Renal pelvis (tissue), 4 donors: ENCODE data around the gene RBM15B. TPM values are rescaled to one million over a fixed set of nuclear protein-coding genes. Genes with fewer than 3 reads are reported as not detected.
"Not testable (repeated sequence)": the region's sequence is repeated elsewhere in the genome, so short reads cannot be mapped to it uniquely, and the experiment has no call there.

Experiments used
- DNase-seq: peaks from one replicate; pipeline ENCODE4 v3.0.0-alpha.2; 2013
- polyA plus RNA-seq, 3 donors: library from polyadenylated mRNA; unstranded; fragments of 120-200 nt; gene quantifications; one replicate each; pipeline ENCODE4 v1.2.1, GENCODE V29; 2013; ENCODE audit not compliant: insufficient read length in 3 of 3

RBM15B gene
- polyA plus RNA-seq, 3 donors = 36.8 to 45.5 (median 44.7) TPM

GRCh38 chr3:51373658-51374421 lies 17.2 kb upstream of the RBM15B start:
- no peak for DNase-seq

DNA sequence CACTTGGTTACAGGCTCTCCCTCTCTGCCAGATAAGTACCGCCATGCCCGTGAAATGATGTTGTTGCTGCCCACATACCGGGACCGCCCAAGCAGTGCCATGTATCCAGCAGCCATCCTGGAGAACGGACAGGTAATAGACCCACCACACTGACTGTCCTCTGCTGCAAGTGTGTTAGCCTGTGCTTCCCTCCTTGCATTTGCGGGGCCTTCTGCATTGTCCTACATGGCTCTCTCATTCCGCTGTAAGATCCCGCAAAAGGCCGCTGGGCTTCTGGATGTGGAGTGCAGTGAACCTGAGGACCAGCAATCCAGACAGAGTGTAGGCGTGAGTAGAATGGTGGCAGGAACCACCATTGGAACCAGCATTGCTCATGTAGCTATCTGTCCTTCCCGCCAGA lies 16.6 kb upstream of the RBM15B start:
- DNase-seq = no peak

DNA sequence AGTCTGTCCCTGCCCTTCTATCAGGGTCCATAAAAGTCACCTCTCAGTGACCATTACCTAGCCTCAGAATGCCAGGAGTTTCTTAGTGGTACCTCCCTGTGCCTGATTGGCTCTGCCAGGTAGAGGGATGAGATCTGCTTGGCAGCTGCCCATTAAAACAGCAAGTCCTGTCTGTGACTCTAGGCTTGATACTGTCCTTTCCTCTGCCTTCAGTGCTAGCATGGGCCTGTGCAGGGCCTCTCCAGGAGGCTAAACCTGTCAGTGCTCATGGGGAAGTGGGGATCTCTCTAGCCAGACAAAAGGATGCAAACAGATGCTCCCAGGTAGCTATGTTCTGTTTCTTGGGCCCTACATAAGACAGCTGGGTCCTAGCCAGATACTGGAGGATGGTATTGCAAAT lies 15.9 kb upstream of the RBM15B start:
- no peak for DNase-seq

DNA sequence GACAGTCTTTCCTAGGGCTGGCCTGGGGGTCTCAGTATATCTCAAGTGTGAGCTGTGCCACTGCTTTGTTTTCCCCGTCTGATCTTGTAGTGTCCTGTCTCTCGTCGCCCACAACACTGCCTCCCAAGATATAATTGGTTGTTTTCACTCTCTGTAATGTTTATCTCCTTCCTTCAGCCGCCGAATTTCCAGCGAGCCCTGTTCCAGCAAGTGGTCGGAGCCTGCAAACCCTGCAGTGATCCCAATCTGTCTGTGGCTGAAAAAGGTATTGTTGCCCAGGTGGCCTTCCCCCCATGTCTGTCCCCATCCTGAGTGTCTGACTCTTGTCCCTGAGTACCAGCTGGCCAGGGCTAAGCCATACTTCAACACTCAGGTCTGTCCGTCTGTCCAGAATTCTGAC lies 15.5 kb upstream of the RBM15B start:
- DNase-seq = no peak

DNA sequence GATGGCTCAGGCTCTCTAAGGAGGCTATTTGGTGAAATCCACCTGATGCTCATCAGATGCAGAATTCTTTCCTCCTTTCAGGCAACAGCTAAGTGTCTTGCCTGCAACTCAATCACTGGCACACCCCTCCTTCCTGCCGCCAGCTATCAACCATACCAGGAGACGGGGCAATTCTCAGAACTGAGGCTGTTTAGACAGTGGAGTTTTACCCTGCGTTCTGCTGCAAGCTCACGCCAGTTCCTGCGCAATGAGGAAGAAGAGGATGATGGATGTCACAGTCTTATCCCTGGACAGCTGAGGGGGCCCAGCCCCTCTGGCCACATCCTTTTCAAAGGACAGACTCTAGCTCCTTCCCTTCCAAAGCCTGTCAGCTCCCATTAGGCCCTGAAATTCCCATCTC lies 13.0 kb upstream of the RBM15B start:
- no peak for DNase-seq

DNA sequence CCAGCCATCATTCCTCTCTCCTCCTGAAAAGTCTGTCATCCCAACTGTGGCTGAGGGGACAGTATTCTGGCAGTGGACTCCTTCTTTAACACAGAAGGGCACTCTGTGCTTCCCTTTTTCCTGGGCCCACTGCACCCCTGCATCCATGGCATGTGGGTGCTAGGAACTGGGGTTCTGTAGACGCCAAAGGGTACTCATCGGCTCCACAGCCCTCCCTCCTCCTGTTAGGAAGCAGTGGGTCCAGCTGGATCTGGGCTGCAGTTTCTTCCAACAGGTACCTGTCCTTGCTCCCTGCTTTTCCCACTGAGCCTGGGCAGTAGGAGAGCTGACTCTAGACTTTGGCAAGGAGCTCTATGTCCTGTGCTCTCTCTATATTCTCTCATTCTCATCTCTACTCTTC lies 12.4 kb upstream of the RBM15B start:
- DNase-seq = no peak

DNA sequence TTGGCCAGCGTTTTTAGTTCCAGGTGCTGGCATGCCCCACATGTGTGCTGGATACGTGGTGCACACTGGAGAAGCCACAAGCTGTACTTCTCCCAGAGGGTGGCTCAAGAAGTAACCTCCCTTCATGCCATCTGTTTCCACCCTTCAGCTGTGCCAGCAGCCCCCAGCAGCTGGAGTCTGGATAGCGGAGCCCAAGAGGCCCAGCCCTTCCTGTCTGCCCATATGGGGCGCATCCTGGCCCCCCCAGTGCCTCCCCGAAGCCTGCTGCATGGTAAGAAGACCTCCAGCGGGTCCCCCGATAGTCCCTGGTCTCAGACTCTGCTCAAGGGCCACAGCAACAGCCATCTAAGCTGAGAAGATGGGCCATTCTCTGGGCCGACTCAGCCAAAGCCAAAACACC lies 11.8 kb upstream of the RBM15B start:
- DNase-seq = no peak

DNA sequence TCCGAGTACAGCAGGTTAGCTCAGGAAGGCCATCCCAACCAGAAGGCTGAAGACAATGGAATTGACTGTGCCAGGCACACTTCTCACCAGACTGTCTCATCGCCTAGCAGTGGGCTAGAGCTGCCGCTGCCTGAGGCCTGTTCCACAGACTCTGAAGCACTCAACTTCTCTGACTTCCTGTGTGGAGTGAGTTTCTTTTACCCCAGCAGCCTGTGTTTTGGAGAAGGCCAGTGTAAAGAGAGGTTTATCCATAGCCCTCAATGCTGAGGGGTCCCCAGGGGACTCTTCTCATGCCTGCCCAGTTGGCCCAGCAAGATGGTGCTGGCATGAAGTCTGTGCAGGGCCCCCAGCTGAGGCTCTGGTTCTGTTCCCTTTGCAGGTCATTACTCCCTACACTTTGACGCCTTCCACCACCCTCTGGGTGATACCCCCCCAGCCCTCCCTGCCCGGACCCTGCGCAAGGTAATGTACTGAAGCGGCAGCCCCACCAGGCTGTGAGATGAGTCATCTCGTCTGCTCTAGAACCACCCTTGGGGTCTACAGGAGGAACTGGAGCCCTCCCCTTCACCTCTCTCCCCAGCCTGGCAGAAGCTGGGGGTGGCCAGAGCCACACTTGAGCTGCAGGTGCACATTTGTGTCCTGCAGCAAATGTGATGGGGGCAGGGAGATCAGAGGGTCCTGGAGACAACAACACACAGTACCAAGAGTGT lies 11.2 kb upstream of the RBM15B start:
- DNase-seq = no peak

GRCh38 chr3:51380601-51381332 lies 10.3 kb upstream of the RBM15B start:
- DNase-seq = no peak

- no peak for DNase-seq
Measured at GRCh38 chr3:51381333-51381705, 9.8 kb upstream of the RBM15B start.

GRCh38 chr3:51382076-51382745 lies 8.9 kb upstream of the RBM15B start:
- no peak for DNase-seq

GRCh38 chr3:51382947-51383578 lies 8.0 kb upstream of the RBM15B start:
- DNase-seq = no peak

GRCh38 chr3:51384055-51384725 lies 6.9 kb upstream of the RBM15B start:
- DNase-seq = peak; percentile 4

DNA sequence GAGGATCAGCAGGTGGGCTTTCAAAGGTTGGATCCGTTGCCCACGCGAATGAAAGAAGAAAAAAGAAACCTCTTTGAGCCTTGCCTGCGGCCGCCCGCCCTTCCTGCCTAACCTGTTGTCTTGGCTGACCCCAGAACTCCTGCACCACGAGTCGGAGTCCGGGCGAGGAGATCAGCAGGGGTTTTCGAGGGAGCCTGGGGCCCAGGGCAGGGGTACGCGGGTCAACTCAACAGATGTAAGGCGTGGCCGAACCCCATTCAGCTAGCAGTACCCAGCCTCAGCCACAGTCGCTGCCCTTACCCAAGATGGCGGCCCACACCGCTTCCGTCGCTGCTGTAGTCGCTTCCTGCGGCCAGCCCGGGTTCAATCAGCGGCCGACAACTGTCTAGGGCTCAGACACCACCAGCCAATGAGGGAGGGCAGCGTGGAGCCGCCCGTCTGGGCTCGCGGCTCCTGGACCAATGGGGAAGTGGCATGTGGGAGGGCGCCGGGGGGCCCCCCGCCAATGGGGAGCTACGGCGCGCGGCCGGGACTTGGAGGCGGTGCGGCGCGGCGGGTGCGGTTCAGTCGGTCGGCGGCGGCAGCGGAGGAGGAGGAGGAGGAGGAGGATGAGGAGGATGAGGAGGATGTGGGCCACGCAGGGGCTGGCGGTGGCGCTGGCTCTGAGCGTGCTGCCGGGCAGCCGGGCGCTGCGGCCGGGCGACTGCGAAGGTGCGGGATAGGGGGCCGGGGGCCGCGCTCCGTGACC lies 6.2 kb upstream of the RBM15B start, which contains the start of gene MANF:
MANF (plus strand) TSS at position 566 of the 748 bp plus-strand sequence; CDS start at position 618, 52 bp downstream.
- DNase-seq = peak; percentile 98

- DNase-seq = peak; percentile 8
Measured at GRCh38 chr3:51385621-51386091, 5.4 kb upstream of the RBM15B start.

- no peak for DNase-seq
Measured at GRCh38 chr3:51386159-51386851, 4.8 kb upstream of the RBM15B start.

DNA sequence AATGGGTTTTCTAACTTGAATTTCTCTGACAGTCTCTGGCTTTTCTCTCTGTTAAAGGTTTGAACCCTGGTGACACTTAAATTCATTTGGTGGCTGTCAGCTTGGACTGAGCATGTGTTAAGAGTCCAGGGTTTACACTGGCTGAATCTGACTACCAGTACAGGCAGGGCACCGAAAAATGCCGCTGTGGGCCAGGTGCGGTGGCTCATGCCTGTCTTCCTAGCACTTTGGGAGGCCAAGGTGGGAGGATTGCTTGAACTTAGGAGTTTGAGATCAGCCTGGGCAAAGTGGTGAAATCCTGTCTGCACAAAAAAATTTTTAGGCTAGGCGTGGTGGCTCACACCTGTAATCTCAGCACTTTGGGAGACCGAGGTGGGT lies 4.2 kb upstream of the RBM15B start:
- DNase-seq = no peak

DNA sequence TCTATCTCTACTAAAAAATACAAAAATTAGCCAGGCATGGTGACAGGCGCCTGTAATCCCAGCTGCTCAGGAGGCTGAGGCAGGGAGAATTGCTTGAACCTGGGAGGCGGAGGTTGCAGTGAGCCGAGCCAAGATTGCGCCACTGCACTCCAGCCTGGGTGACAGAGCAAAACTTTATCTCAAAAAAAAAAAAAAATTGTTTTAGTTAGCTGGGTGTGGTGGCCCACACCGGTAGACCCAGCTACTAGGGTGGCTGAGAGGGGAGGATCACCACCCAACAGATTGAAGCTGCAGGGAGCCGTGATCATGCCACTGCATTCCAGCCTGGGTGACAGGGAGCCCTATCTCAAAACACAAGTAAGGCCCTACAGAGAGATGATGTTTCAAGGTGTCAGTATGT lies 3.8 kb upstream of the RBM15B start:
- not testable (repeated sequence) for DNase-seq

- peak; percentile 11 for DNase-seq
Measured at GRCh38 chr3:51388286-51389029, 2.6 kb upstream of the RBM15B start.
